Stimulated activated effector memory CD8-positive, alpha-beta T cell treated with anti-CD3 and anti-CD28 coated beads, Interleukin-12 subunit alpha, Interleukin-12 subunit beta, amount 100 ng/mL, for 72 hours (primary cell): ENCODE results near the gene EFTUD2.
"Not testable (repeated sequence)": the region's sequence is repeated elsewhere in the genome, so short reads cannot be mapped to it uniquely, and the experiment has no call there.

Experiments used
- ATAC-seq: fragments of 150-1000 bp; cut with Tn5 transposase; 2 replicates; pipeline ENCODE4 v1.10.0; 2021
- DNase-seq, 2 donors: peaks; one replicate each; pipeline ENCODE4 v3.0.0; 2021 to 2022; ENCODE audit warnings: low spot score in 2 of 2
- H3K27ac Mint-ChIP-seq: one replicate; pipeline ENCODE4 v1.8.0; 2022; ENCODE audit warnings: mild to moderate bottlenecking, mixed read lengths
- H3K36me3 Mint-ChIP-seq: one replicate; pipeline ENCODE4 v1.8.0; 2022; ENCODE audit warnings: mild to moderate bottlenecking, mixed read lengths
- H3K4me1 Mint-ChIP-seq: one replicate; pipeline ENCODE4 v1.8.0; 2022; ENCODE audit warnings: mixed read lengths
- H3K4me3 Mint-ChIP-seq: one replicate; pipeline ENCODE4 v1.8.0; 2022; ENCODE audit warnings: mild to moderate bottlenecking, mixed read lengths
- H3K9me3 Mint-ChIP-seq: one replicate; pipeline ENCODE4 v1.8.0; 2022; ENCODE audit warnings: mixed read lengths

The EFTUD2 gene

DNA sequence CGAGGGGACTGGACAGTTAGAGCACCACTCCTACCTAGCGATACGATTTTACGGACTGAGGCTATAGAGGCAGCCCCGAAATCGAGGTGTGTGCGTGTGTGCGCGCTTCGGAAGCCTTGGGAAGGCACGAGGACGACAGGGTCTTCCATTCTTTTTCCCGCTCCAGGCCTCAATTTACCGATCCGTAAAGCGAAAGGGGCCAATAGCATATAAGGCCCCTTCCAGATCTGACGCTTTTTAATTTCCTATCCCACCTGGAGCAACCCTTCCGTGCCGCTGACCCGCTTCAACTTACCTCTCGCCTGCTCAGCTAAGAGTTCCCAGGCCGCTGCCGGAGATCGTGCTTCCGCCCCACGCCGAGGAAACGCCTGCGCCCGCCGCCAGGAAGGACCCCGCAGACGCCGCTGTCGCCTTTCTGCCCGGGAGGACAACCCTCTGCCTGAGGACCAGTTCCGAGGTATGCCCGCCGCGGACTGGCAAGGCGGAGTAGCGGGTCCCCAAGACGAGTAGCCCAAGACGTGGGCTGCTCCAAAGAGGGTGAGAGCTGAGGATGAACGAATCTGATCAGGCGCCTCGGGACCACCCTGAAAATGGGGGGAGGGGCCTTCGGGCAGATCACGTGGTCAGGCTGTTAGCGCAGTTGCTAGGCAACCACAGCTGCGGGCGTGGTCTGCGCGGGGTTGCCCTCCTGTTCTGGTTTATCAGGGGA is at the start of gene EFTUD2:
Gene EFTUD2, minus strand, starts transcription at position 372 of the 709 bp plus-strand sequence. CDS start 4,924 bp downstream, outside the sequence.
- H3K4me1 Mint-ChIP-seq = peaks cover 24% of the 10 kb centered on the region
- H3K27ac Mint-ChIP-seq = peak within 1 kb of the TSS; percentile 100
- H3K36me3 Mint-ChIP-seq = peaks cover 32% of the 10 kb centered on the region
- peak; percentile 96 to 99 for DNase-seq
- no peaks in the 10 kb centered on the region for H3K9me3 Mint-ChIP-seq
- peak within 1 kb of the TSS; percentile 73 for H3K4me3 Mint-ChIP-seq
- ATAC-seq = peak; percentile 95

DNA sequence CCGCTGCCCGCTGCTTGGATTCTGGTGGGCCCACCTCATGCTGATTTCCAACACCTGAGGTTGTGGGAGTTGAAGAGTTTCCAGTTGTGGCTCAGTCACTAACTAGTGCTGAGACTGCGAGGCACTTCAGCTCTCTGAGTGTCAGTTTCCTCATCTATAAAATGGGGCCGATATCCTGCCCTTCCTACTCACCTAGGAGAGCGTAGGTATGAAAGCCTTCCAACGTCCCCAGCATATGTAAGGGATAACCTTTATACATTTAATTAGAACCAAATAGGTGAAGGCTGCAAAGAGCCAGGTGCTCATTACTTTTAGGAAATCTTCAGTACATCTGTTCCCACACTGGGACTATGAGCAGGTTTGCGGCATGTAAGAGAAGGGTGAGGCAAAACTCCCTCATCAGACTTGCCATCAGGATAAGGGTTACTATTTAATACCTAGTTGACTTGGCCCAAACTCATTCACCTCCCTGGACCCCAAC is 49.1 kb upstream of the EFTUD2 start:
- no peak for ATAC-seq
- peak overlapping the region; percentile 86 for H3K27ac Mint-ChIP-seq
- no peaks in the 10 kb centered on the region for H3K4me1 Mint-ChIP-seq
- peaks cover 8% of the 10 kb centered on the region for H3K36me3 Mint-ChIP-seq
- no peak for DNase-seq
- peak overlapping the region; percentile 80 for H3K4me3 Mint-ChIP-seq
- no peaks in the 10 kb centered on the region for H3K9me3 Mint-ChIP-seq

DNA sequence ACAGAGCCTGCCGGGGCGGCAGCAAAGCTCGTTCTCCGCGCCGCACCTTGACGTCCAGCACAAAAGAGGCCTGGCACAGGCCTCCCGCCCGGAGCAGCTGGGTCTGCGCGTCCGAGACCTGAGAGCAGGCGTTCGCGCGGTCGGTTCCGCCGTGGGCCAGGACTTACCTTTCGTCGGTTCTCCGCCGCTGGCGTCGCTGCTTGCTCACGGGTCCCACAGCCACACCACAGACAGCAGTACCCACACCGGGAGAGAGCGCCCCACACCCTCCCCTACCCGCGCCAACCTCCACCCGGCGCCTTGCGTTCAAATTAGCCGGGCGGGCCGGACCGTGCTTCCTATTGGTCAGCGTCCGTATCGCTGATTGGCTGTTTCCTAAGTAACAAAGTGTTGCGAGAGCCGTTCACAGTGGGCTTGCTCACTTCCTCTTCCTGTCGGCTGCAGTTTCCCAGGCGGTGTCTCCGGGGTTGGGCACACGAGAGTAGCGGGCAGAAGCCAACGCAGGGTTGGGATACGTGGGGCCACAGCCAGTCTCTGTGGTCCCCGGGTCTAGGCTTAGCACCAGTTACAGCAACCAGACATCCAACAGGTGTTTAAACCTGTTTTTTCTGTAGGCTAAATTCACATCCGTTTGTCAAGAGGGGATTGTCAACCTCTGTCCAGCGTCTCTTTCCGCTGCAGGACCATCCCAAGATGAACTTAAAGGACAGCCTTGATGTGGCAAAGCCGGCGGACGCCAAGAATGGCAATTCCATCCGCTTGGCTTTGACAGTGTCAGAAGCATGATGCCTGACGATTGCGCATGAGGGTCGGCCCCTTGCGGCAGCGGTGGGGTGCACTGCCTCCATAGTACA is 48.4 kb upstream of the EFTUD2 start, which contains the start of gene KIF18B:
Gene KIF18B, minus strand, starts transcription at position 313 of the 854 bp plus-strand sequence. CDS start 11,429 bp downstream, outside the sequence.
- H3K27ac Mint-ChIP-seq = peak within 1 kb of the TSS; percentile 86
- peak; percentile 98 for ATAC-seq
- H3K4me1 Mint-ChIP-seq = no peaks in the 10 kb centered on the region
- H3K4me3 Mint-ChIP-seq = peak within 1 kb of the TSS; percentile 80
- DNase-seq = peak; percentile 80 to 94
- H3K36me3 Mint-ChIP-seq = peaks cover 8% of the 10 kb centered on the region
- no peaks in the 10 kb centered on the region for H3K9me3 Mint-ChIP-seq

DNA sequence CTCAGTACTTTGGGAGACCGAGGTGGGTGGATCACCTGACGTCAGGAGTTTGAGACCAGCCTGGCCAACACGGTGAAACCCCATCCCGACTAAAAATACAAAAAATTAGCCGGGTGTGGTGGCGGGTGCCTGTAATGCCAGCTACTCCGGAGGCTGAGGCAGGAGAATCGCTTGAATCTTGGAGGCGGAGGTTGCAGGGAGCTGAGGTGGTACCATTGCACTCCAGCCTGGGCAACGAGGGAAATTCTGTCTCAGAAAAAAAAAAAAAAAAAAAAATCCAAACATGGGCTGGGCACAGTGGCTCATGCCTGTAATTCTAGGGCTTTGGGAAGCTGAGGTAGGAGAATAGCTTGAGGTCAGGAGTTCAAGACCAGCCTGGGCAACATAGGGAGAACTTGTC is 46.4 kb upstream of the EFTUD2 start:
- not testable (repeated sequence) for H3K27ac Mint-ChIP-seq

DNA sequence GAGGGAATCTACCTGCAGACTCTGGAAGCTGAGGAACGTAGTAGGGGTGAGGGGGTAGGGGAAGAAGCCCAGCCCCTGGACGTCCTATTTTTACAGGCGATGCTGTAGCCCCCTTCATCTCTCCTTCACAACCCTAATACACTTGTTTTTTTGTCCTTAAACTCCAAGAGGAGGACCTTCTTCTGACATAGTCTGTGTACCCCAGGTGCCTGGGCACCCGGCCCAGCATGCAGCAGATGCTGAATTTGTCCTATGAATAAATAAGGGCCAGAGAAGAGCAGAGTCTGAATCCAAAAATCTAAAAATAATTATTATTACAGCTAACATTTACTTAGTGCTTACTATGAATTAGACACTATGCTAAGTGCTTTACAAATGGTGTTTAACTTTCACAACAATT is 43.2 kb upstream of the EFTUD2 start:
- no peak overlapping the region for H3K4me3 Mint-ChIP-seq
- ATAC-seq = no peak
- no peak overlapping the region for H3K27ac Mint-ChIP-seq
- peaks cover 8% of the 10 kb centered on the region for H3K4me1 Mint-ChIP-seq
- peaks cover 22% of the 10 kb centered on the region for H3K36me3 Mint-ChIP-seq
- H3K9me3 Mint-ChIP-seq = no peaks in the 10 kb centered on the region
- no peak for DNase-seq

More for the DNA sequence above, 46.4 kb upstream of the EFTUD2 start:
- peak overlapping the region; percentile 80 for H3K4me3 Mint-ChIP-seq
- ATAC-seq, H3K9me3 Mint-ChIP-seq, H3K36me3 Mint-ChIP-seq, DNase-seq, H3K4me1 Mint-ChIP-seq: not testable (repeated sequence)

DNA sequence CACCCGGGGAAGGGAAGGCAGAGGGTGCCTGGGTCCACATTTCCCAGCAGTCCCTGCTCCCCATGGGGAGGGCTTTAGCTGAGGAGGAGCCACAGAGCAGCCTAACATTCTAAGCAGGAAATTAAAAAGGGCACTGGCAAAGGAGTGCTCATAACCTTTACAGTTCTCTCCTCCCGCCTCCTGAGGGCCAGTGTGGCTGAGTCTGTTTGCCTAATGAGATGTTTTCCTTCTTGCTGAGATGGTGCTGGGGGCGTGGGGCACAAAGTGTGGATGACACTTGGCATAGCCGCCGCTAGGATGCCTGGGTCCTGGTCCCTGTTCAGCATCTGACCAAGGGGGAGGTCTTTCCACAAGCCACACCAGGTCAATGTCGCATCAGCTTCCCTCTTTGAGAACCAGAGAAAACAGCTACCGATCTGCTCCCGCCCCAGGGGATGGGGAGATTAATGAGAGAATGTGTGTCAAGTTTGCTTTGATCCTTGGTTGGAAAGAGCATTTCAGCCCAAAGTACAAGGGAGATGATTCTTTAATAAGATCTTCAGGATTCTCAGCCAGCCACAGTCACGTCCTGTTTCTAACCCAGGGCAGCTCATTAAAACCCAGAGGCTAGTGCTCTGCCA is 42.6 kb upstream of the EFTUD2 start:
- ATAC-seq (no peak), DNase-seq (no peak)
- Mint-ChIP-seq H3K4me3 (no peak overlapping the region), H3K27ac (no peak overlapping the region), H3K9me3 (no peaks in the 10 kb centered on the region), H3K4me1 (peaks cover 8% of the 10 kb centered on the region), H3K36me3 (peaks cover 22% of the 10 kb centered on the region)

DNA sequence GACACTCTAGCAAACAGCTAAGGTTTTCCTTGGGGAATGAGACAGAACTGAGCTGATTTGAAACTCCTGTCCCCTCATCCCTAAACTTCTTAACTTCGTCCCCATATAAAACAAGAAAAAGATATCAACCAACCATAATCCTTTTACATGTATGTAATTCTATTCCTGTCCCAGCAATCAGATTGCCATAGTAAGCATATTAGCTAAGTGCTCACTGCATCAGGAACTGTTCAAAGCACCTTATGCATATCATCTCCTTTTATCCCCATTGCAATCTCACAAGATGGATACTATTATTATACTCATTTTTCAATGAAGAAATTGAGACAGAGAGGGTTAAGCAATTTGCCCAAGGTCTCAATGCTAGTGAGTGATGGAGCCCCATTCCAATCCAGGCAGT is 41.5 kb upstream of the EFTUD2 start:
- no peak overlapping the region for H3K27ac Mint-ChIP-seq
- peaks cover 22% of the 10 kb centered on the region for H3K36me3 Mint-ChIP-seq
- DNase-seq (no peak), ATAC-seq (no peak)
- peaks cover 8% of the 10 kb centered on the region for H3K4me1 Mint-ChIP-seq
- H3K9me3 Mint-ChIP-seq = no peaks in the 10 kb centered on the region
- H3K4me3 Mint-ChIP-seq = no peak overlapping the region

DNA sequence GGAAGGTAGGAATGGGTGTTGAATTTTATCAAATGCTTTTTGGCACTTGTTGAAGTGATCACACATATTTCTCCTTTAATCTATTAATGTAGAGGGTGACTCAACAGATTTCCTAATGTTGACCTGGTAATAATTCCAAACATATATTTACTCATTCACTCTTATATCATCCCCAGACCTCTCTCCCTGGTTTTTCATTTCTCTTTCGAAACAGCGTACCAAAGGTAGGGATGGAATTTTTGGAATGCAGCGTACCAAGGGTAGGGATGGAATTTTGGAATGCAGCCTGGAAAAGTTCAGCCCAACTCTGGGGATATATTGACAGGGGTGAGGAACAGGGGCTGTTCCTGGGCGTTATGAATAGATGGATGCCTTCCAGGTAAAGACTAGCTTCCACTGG is 41.1 kb upstream of the EFTUD2 start:
- no peak for DNase-seq
- H3K4me1 Mint-ChIP-seq = peaks cover 8% of the 10 kb centered on the region

DNA sequence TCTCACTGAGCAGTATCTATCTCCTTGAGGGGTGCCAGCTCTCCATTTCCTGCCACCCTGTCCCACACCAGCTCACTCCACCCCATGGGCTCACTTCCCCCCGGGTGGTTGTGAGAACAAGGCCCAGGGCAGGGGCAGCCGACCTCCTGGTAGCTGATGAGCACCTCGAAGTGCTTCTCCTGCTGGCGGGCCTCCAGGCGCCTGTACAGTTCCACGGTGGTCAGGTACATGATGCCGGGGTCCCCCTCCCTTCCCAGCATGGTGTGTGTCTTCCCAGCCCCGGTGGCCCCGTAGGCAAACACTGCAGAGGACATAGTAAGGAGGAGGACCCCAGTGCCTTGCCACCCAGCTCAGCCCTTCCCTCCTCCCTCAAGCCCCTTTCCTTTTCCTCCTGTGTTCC is 35.9 kb upstream of the EFTUD2 start:
- ATAC-seq = no peak
- no peak for DNase-seq
- no peak overlapping the region for H3K4me3 Mint-ChIP-seq
- no peaks in the 10 kb centered on the region for H3K4me1 Mint-ChIP-seq
- no peaks in the 10 kb centered on the region for H3K9me3 Mint-ChIP-seq
- H3K36me3 Mint-ChIP-seq = peaks cover 11% of the 10 kb centered on the region
- H3K27ac Mint-ChIP-seq = peak overlapping the region; percentile 5

More for the DNA sequence above, 41.1 kb upstream of the EFTUD2 start:
- Mint-ChIP-seq H3K36me3 (peaks cover 22% of the 10 kb centered on the region), H3K27ac (no peak overlapping the region), H3K4me3 (no peak overlapping the region), H3K9me3 (no peaks in the 10 kb centered on the region)
- ATAC-seq = no peak

DNA sequence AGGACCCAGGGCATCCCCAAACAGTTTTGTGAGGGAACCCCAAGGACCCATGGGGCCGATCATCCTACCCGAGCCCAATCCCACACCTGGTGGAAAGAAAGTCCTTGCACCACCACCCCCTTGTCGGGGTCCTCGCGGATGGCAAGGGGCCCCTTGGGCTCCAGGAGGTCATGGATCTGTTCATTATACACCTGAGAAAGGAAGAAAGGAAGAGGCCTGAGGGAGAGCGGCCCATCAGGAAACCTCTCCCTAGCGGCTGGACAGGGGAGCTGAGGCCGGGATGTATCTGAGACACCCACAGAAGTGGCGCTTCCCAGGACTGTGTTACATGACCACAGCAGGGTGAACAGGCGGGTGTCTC is 35.5 kb upstream of the EFTUD2 start:
- ATAC-seq (no peak), DNase-seq (no peak)
- no peak overlapping the region for H3K4me3 Mint-ChIP-seq
- H3K9me3 Mint-ChIP-seq = no peaks in the 10 kb centered on the region
- H3K4me1 Mint-ChIP-seq = no peaks in the 10 kb centered on the region
- H3K36me3 Mint-ChIP-seq = peaks cover 12% of the 10 kb centered on the region
- no peak overlapping the region for H3K27ac Mint-ChIP-seq

DNA sequence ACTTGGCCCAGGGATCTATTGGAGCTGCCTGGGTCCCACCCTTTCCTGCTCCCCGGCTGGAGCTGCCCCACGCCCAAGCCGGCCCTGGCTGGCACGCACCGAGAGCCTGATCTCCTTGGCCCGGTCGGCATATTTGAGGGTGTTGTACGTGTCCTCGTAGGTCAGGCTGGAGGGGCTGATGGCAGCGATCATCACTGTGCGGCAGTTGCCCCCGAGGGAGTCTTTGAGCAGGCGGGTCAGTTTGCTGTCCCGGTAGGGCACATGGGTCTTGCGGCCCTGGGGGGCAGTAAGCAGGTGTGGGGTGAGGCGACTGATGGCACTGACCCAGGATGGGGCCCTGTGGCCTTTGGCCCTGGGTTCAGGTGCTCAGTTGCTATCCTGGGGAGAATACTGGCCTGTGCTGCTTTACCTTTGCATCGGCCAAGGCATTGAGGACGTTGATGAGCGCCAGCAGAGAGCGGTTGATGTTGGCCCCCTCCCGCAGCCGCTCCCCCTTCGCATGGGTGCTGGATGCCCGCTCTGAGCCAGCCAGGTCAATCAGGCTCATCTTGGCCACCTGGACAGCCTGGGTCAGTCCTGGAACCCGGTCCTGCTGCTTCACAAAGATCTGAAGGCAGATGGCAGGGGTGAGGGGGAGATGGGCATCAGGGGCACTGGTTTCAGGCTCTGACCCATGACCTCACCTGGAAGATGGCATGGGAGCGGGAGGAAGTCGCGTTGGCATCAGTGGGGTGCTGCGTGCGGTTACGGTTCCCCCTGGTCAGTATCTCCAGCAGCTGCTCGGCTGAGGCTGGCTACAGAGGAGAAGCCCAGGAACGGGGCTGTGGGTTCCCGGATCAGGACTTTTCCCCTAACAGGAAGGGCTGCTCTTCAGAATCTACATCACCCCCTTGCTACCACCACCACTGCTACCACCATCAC is 34.8 kb upstream of the EFTUD2 start:
- no peak overlapping the region for H3K27ac Mint-ChIP-seq
- H3K9me3 Mint-ChIP-seq = no peaks in the 10 kb centered on the region
- peaks cover 9% of the 10 kb centered on the region for H3K36me3 Mint-ChIP-seq
- DNase-seq (no peak), ATAC-seq (no peak)
- H3K4me3 Mint-ChIP-seq = no peak overlapping the region
- H3K4me1 Mint-ChIP-seq = no peaks in the 10 kb centered on the region

DNA sequence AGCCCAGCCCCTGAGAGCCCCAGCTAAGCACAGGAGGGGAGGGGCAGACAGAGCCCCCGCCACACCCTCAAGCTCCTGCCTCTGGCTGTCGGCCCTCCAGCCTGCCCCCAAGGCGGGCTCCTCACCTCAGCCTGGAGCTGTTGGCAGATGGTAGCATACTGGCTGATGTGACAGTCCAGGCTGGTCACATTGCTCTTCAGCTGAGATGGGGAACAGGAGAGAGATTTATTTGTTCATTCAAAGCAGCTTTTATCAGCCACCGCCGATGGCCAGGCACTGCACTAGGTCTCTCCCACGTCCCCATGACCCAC is 33.5 kb upstream of the EFTUD2 start:
- Mint-ChIP-seq H3K36me3 (peaks cover 7% of the 10 kb centered on the region), H3K4me3 (no peak overlapping the region), H3K9me3 (no peaks in the 10 kb centered on the region), H3K4me1 (no peaks in the 10 kb centered on the region), H3K27ac (no peak overlapping the region)
- DNase-seq (no peak), ATAC-seq (no peak)

DNA sequence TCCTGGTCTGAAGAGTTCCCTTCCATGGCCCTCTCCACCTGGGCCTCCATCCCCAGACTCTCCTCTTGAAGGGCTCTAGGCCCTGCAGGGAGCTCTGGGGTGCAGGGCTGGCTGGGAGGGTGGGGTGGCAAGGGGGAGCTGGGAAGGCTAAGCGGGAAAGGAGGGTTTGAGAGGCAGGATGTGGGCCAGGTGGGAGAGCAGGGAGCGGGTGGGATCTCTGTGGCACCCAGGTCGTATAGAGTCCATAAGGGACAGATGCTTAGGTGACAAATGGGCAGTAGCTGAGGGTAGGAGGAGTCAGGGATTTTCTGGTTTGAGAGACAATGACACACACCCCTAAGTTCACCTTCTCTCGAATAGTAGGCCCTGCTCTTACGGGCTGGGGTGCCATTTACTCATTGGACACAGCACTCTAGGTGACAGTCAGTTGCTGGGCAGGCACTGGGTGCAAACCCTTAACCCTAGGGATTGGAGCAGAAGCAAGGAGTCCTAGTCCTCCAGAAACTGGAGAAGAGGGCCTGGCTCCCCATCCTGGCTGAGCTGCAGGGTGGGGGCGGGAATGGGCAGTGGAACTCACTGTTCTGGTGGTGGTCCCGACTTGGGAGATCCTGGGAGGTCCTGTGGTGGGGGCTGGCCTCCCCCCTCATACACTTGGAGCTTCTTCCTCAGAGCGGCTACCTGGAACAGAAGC is 33.0 kb upstream of the EFTUD2 start:
- Mint-ChIP-seq H3K36me3 (peaks cover 7% of the 10 kb centered on the region), H3K4me3 (no peak overlapping the region), H3K9me3 (no peaks in the 10 kb centered on the region), H3K4me1 (no peaks in the 10 kb centered on the region), H3K27ac (no peak overlapping the region)
- no peak for ATAC-seq
- no peak for DNase-seq

DNA sequence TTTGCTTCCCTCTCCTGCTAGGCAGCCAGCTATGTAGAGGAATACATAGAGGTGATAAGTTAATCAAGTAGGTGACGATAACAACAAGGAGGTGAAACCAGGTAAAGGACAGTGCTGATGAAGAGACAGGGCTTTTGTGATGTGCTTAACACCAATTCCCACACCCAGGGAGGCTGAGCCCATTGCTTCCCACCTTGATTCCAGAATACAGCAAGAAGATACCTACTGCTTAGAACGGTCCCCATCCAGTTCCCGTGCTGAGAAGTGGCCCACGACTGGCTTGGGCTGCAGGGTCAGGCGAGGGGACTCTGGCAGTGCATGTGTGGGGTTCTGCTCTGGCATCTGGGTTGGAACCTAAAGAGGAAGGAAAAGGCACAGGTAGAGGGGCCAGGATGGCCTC is 32.1 kb upstream of the EFTUD2 start:
- ATAC-seq = no peak
- Mint-ChIP-seq H3K4me3 (no peak overlapping the region), H3K36me3 (peaks cover 7% of the 10 kb centered on the region), H3K4me1 (no peaks in the 10 kb centered on the region), H3K27ac (no peak overlapping the region), H3K9me3 (no peaks in the 10 kb centered on the region)
- DNase-seq = no peak
